Activated T-helper 2 cell treated with anti-CD3 and anti-CD28 coated beads, Interferon-gamma antibody, Interleukin-2, Interleukin-4, amounts not matched to agents 10 μg/mL and 5 μg/mL and 100 μg/mL, durations not matched to agents 14 hours and 24 hours and 36 hours (primary cell): ENCODE results near the gene FKTN. TPM values are rescaled to one million over a fixed set of nuclear protein-coding genes. Genes with fewer than 3 reads are reported as not detected.
"Not testable (repeated sequence)": the region's sequence is repeated elsewhere in the genome, so short reads cannot be mapped to it uniquely, and the experiment has no call there.

Source experiments
- DNase-seq: peaks from one replicate; pipeline ENCODE4 v3.0.0; 2021; ENCODE audit warnings: low spot score
- H3K27ac Mint-ChIP-seq: one replicate; pipeline ENCODE4 v1.8.0; 2021; ENCODE audit warnings: mixed read lengths
- H3K27me3 Mint-ChIP-seq: one replicate; pipeline ENCODE4 v1.8.0; 2021; ENCODE audit warnings: low read depth, mixed read lengths
- H3K36me3 Mint-ChIP-seq: one replicate; pipeline ENCODE4 v1.8.0; 2021; ENCODE audit warnings: low read depth, mixed read lengths
- H3K4me1 Mint-ChIP-seq: one replicate; pipeline ENCODE4 v1.8.0; 2021; ENCODE audit warnings: low read depth, mixed read lengths
- H3K4me3 Mint-ChIP-seq: one replicate; pipeline ENCODE4 v1.8.0; 2021; ENCODE audit warnings: low read depth, mild to moderate bottlenecking, moderate library complexity, mixed read lengths
- H3K9me3 Mint-ChIP-seq: one replicate; pipeline ENCODE4 v1.8.0; 2021; ENCODE audit warnings: mixed read lengths
- intact Hi-C: fragments of 100-400 bp; cut with micrococcal nuclease; formaldehyde crosslinking; loops from one replicate; pipeline ENCODE4 v1.15.1; 2023
- total RNA-seq: library from RNA; stranded (reverse); gene quantifications from 2 replicates; pipeline ENCODE4 v1.2.3, GENCODE V29; 2022

FKTN gene
- total RNA-seq = 10.3 and 11.3 TPM in 2 replicates

DNA sequence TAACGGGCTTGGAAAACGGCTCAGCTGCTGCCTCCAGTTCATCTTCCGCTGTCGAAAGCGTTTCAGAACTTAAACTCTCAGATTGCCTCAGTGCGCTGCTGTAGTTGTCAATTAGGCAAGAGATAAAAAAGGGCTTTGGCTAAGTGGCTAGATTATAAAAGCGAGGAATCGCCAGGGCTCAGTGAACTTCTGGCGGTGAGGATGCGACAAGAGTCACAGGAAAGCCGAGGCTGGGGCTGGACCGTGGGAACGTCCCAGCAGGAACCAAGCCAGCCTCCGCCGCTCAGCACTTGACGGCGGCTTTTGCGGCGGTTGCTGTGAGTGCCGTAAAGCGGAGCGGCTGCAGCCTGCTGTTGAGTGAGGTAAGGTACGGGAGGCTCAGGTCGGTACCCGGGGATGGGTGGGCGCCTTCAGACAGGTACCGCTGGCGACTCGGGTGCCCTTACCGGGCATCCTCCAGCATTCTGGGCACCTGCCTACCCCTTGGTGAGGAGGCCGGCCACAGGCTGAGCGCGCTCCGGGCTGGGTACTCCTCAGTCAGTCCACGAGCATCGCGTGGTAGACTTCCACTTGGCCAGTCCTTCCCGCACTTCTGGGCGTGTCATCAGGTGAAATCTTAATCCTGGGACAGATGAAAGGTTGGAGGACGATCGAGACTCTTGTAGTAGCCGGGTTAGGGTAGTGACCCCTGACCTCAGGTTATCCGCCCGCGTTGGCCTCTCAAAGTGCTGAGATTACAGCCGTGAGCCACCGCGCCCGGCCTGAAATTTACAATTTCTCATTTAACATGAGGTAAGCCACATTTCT, at the start of gene FKTN:
FKTN (plus strand) TSS at position 328 of the 807 bp plus-strand sequence. CDS start 16,902 bp downstream, outside the sequence.
- no peaks in the 10 kb centered on the region for H3K27me3 Mint-ChIP-seq
- H3K27ac Mint-ChIP-seq = peak within 1 kb of the TSS; percentile 51
- H3K4me3 Mint-ChIP-seq = peak within 1 kb of the TSS; percentile 90
- H3K9me3 Mint-ChIP-seq = peaks cover 21% of the 10 kb centered on the region
- DNase-seq = peak; percentile 73
- intact Hi-C loops = loop anchor here (5.0 to 10.0 kb wide), 3 partner anchors 111 to 313 kb away; partner anchors contain the start of genes FSD1L, SLC44A1 and TMEM38B
- peaks cover 13% of the 10 kb centered on the region for H3K4me1 Mint-ChIP-seq
- peaks cover 26% of the 10 kb centered on the region for H3K36me3 Mint-ChIP-seq

DNA sequence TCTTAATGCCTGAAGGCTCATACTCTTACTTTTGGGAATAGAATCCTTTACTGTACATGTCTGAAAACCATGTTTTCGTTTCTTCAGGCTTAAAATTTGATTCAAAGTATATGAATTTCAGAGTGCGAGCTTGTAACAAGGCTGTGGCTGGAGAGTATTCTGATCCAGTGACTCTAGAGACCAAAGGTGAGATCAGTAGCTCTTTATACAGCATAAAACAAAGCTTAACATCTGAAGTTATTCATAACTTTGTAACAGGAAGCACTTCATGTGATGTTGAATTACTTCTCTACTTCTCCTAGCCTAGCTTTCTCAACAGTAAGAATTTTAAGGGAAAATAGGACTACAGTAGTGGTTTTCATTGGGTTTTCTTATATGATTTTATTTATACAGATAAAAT, 49.4 kb upstream of the FKTN start:
- intact Hi-C loops = no loop called here
- no peak for DNase-seq
- no peak overlapping the region for H3K27ac Mint-ChIP-seq
- H3K27me3 Mint-ChIP-seq = no peaks in the 10 kb centered on the region
- H3K4me3 Mint-ChIP-seq = no peak overlapping the region
- H3K9me3 Mint-ChIP-seq = no peaks in the 10 kb centered on the region
- H3K36me3 Mint-ChIP-seq = no peaks in the 10 kb centered on the region
- H3K4me1 Mint-ChIP-seq = peaks cover 9% of the 10 kb centered on the region

DNA sequence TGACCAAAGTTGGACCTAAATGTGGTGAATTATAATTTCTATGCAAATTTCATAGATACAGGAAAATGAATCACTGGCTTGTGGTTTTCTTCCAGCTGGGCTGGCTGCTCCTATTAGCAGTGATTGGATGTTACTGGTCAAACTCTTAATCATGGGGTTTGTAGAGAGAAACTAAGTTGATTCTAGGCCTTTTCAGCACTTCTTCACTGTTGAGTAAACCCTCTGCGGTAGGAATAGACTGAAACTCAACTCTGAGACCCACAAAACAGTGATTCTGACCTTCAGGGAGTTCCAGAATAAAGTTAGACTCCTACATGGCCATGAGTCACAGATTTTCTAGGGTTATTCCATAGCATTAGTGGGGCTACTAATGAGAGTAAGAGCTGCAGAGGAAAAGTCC, 47.9 kb upstream of the FKTN start:
- DNase-seq = no peak
- H3K4me1 Mint-ChIP-seq = peaks cover 4% of the 10 kb centered on the region
- no peaks in the 10 kb centered on the region for H3K36me3 Mint-ChIP-seq
- H3K27me3 Mint-ChIP-seq = no peaks in the 10 kb centered on the region
- intact Hi-C loops = no loop called here
- no peaks in the 10 kb centered on the region for H3K9me3 Mint-ChIP-seq
- H3K27ac Mint-ChIP-seq = no peak overlapping the region
- no peak overlapping the region for H3K4me3 Mint-ChIP-seq

DNA sequence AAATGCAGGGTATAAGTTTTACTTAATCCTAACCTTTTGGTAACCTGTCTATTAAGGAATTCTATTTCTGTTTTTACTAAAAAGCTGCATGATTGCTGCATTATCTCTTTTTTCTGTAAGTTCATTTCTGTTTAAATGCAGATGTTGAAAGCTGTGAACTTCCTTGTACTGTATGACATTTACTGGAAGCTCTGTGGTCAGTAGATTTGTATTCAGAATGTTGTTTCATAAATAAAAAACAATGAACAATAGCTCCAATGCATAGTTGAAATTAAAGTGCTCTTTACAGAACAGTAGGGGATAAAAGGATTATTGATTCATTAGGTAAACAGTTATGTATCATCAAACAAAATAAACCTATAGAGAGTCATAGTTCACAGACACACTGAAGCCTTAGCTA, 46.5 kb upstream of the FKTN start:
- no peaks in the 10 kb centered on the region for H3K36me3 Mint-ChIP-seq
- peaks cover 4% of the 10 kb centered on the region for H3K4me1 Mint-ChIP-seq
- no peak for DNase-seq
- no peak overlapping the region for H3K4me3 Mint-ChIP-seq
- H3K9me3 Mint-ChIP-seq = no peaks in the 10 kb centered on the region
- no peaks in the 10 kb centered on the region for H3K27me3 Mint-ChIP-seq
- intact Hi-C loops = no loop called here
- no peak overlapping the region for H3K27ac Mint-ChIP-seq

DNA sequence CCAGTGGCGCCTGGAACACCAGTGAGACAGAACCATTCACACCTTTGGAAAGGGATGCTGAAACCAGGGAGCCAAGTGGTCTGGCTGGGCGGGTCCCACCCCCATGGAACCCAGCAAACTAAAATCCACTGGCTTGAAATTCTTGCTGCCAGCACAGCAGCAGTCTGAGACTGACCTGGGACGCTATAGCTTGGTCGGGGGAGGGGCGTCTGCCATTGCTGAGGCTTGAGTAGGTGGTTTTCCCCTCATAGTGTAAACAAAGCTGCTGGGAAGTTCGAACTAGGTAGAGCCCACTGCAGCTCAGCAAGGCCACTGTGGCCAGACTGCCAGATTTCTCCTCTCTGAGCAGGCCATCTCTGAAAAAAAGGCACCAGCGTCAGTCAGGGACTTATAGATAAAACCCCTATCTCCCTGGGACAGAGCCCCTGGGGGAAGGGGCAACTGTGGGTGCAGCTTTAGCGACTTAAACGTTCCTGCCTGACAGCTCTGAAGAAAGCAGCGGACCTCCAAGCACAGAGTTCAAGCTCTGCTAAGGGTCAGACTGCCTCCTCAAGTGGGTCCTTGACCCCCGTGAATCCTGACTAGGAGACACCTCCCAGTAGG, 42.0 kb upstream of the FKTN start:
- Mint-ChIP-seq H3K27me3 (no peaks in the 10 kb centered on the region), H3K9me3 (no peaks in the 10 kb centered on the region)
- intact Hi-C loops = no loop called here

DNA sequence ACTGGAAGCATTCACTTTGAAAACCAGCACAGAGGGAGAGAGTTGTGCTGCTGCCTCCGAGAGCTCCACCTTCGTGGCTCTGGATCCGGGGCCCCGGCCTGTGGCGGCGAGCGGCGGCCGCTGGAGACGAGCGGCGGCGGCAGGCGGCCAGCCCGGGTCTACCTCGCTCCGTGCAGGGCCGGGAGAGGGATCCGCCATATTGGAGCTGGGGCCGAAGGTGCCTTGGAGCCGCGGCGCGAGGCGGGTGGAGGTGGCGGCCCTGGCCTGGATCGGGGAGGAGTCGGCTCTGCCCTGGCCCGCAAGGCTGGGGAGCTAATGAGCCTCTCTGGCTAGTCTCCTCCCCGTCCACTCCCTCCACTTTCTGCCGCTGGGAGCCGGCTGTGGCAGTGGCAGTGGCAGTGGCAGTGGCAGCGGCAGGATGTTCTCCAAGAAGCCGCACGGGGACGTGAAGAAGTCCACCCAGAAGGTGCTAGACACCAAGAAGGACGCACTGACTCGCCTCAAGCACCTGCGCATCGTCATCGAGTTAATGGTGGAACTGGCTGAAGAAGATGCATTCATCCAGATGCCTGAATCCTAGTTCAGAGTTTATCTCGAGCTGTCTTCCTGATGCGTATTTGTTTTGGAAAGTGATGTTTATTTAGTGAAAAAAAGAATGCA, 38.1 kb upstream of the FKTN start:
- H3K9me3 Mint-ChIP-seq, H3K36me3 Mint-ChIP-seq, H3K27ac Mint-ChIP-seq, H3K4me3 Mint-ChIP-seq, H3K27me3 Mint-ChIP-seq, intact Hi-C loops, H3K4me1 Mint-ChIP-seq: not testable (repeated sequence)
- peak; percentile 20 for DNase-seq

More for the DNA sequence above, 42.0 kb upstream of the FKTN start:
- H3K4me1 Mint-ChIP-seq = no peaks in the 10 kb centered on the region
- H3K27ac Mint-ChIP-seq = no peak overlapping the region
- no peaks in the 10 kb centered on the region for H3K36me3 Mint-ChIP-seq
- H3K4me3 Mint-ChIP-seq = no peak overlapping the region
- no peak for DNase-seq

DNA sequence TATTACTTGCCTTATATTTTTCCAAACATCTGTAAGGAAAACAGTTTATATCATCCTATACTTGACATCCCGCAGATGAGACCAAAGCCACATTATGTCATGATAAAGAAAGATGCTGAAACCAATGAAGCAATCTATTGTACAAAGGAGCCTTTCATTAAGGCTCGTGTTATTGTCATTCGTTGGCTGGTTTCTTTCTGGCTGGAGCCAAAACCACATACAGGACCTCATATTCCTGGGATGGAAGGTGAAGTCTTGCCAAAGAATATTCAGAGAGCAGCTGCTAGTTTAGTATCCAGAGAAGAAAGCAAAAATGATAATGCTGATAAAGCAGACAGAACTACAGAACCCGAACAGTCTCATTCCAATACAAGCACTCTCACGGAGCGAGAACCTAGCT, 36.9 kb upstream of the FKTN start:
- H3K27me3 Mint-ChIP-seq, intact Hi-C loops, H3K27ac Mint-ChIP-seq, H3K9me3 Mint-ChIP-seq, H3K4me1 Mint-ChIP-seq, H3K36me3 Mint-ChIP-seq, H3K4me3 Mint-ChIP-seq, DNase-seq: not testable (repeated sequence)

DNA sequence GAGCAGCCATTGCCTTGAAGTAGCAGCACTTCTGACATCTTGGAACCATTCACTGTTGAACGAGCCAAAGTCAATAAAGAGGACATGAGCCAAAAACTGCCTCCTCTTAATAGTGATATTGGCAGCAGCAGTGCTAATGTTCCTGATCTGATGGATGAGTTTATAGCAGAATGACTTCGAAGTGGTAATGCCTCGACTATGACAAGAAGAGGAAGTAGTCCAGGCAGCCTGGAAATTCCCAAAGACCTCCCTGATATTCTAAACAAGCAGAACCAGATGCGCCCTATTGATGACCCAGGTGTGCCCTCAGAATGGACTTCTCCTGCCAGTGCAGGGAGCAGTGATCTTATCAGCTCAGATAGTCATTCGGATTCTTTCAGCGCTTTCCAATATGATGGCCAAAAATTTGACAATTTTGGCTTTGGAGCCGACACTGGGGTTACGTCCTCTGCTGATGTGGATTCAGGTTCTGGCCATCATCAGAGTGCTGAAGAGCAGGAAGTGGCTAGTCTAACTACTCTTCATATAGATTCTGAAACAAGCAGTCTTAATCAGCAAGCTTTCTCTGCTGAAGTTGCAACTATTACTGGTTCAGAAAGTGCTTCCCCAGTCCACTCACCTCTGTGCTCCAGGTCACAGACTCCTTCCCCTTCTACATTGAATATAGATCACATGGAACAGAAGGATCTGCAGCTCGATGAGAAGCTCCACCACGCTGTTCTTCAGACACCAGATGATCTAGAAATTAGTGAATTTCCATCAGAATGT, 35.1 kb upstream of the FKTN start:
- H3K27ac Mint-ChIP-seq, H3K36me3 Mint-ChIP-seq, H3K9me3 Mint-ChIP-seq, H3K4me3 Mint-ChIP-seq, intact Hi-C loops, H3K4me1 Mint-ChIP-seq, H3K27me3 Mint-ChIP-seq, DNase-seq: not testable (repeated sequence)

DNA sequence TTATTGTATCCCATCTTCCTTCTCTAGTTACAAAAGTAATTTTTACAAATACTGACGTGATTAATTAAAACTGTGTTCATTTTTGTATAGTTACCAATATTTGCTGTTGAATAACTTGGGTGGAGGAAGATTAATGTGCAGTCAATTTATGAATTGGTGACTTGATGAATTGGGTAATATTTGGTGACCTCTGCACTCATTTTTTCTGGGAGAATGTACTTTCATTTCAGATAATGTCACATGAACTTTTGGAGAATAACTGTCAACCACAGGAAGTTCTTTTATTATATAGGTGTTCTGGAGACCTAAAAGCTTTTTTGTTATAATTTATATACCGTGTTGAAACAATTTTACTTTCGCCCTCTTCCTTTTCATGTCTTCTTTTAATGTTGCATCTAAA, 26.4 kb upstream of the FKTN start:
- Mint-ChIP-seq H3K27ac (no peak overlapping the region), H3K27me3 (no peaks in the 10 kb centered on the region)

DNA sequence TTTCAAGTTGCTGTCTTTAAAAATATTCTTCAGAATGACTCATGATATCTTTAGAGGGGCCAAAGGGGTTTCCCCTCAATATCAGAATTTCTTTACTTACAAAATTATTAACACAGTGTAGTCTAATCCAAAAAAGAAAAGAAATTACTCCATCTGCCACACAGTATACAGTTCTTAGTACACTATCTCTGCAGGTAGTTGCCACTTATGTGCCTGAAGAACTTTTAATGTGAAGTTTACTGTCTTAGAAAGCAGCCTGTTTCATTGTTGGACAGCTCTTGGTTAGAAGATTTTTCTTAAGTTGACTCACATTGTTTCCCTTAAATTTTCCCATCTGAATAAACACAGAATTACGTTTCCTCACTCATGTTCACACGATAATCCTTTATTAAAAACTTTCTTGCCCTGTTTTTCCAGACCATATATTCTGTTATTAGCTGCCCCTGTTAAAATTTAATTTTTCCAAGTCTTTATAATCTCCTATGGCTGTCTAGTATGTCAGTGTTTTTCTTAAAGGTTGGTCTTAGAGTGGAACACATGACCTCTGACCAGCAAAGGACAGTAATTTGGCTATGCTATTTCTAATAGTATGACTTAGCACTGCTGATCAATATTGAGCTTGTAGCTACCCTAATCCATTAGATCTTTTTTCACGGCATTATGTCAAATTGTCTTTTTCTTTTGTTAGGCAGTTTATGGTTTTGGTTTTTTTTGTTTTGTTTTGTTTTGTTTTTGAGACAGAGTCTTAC, 21.8 kb upstream of the FKTN start:
- peaks cover 2% of the 10 kb centered on the region for H3K27me3 Mint-ChIP-seq
- no peaks in the 10 kb centered on the region for H3K36me3 Mint-ChIP-seq
- no peak overlapping the region for H3K4me3 Mint-ChIP-seq

More for the DNA sequence above, 26.4 kb upstream of the FKTN start:
- intact Hi-C loops = no loop called here
- no peaks in the 10 kb centered on the region for H3K36me3 Mint-ChIP-seq
- DNase-seq = no peak
- H3K4me1 Mint-ChIP-seq = peaks cover 8% of the 10 kb centered on the region
- no peak overlapping the region for H3K4me3 Mint-ChIP-seq
- peaks cover 5% of the 10 kb centered on the region for H3K9me3 Mint-ChIP-seq

DNA sequence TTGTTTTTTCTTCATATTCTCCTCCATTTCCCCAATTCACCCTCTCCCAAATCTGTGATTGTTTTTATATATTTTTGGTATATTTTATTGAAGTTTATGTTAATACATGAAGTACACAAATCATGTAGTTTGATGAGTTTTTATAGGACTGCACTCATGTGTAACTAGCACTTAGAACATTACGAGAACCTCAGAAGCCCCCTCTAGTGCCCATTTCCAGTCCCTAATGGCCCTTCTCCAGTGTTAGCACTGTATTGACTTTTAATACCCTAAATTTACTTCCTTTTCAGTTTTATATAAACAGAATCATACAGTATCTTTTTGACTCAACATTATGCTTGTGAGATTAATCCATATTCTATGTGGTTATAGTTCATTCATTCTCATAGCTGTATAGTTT, 18.5 kb upstream of the FKTN start:
- H3K4me3 Mint-ChIP-seq = no peak overlapping the region
- peaks cover 9% of the 10 kb centered on the region for H3K4me1 Mint-ChIP-seq
- DNase-seq = no peak
- peaks cover 2% of the 10 kb centered on the region for H3K27me3 Mint-ChIP-seq
- intact Hi-C loops = no loop called here
- H3K36me3 Mint-ChIP-seq = no peaks in the 10 kb centered on the region
- H3K9me3 Mint-ChIP-seq = no peaks in the 10 kb centered on the region
- no peak overlapping the region for H3K27ac Mint-ChIP-seq

More for the DNA sequence above, 21.8 kb upstream of the FKTN start:
- H3K9me3 Mint-ChIP-seq = no peaks in the 10 kb centered on the region
- no peak overlapping the region for H3K27ac Mint-ChIP-seq
- H3K4me1 Mint-ChIP-seq = peaks cover 8% of the 10 kb centered on the region
- intact Hi-C loops = no loop called here
- no peak for DNase-seq

DNA sequence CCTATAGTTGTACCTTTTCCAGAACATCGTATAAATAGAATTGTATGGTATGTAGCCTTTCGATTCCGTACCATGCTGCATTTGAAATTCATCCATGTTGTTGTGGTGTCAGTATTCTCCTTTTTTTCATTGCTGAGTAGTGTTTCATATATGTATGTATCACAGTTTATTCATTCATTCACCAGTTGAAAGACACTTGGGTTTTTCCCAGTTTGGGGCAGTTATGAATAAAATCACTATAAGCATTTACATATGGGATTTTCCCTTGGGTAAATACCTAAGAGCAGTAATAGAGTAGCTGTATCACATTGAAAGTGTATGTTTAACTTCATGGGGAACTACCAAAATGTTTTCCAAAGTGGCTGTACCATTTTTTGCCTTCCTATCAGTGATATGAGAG, 16.1 kb upstream of the FKTN start:
- H3K4me1 Mint-ChIP-seq = peaks cover 3% of the 10 kb centered on the region
- H3K27me3 Mint-ChIP-seq = peaks cover 2% of the 10 kb centered on the region
- H3K27ac Mint-ChIP-seq = no peak overlapping the region
- no peak for DNase-seq
- H3K4me3 Mint-ChIP-seq = no peak overlapping the region
- H3K9me3 Mint-ChIP-seq = no peaks in the 10 kb centered on the region
- intact Hi-C loops = no loop called here
- no peaks in the 10 kb centered on the region for H3K36me3 Mint-ChIP-seq
